ENCODE measurements around the gene TMEM45A.

DNA sequence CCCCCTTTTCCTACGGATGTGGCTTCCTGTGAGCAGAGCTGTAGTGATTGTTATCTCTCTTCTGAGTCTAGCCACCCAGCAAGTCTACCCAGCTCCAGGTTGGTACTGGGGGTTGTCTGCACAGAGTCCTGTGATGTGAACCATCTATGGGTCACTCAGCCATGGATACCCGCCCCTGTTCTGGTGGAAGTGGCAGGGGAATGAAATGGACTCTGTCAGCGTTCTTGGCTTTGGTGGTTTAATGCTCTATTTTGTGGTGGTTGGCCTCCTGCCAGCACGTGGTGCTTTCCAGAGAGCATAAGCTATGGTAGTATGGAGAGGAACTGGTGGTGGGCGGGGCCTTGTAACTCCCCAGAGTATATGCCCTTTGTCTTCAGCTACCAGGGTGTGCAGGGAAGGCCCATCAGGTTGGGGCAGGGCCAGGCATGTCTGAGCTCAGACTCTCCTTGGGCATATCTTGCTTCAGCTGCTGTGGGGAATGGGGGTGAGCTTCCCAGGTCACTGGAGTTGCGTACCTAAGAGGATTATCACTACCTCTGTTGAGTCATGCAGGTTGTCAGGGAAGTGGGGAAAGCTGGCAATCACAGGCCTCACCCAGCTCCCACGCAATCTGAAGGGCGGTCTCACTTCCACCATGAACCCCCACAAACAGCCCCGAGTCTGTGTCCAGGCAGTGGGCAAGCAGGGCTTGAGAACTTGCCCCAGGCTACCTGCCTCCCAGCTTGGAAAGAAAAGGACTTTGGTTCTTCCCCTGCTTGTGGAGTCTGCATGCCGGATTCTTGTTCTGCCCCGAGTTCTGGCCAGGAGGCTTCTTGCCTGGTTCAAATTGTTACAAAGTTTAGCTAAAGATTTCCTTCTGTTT, 108.0 kb downstream of the TMEM45A start:
- TF ChIP-seq, protein P1, sequence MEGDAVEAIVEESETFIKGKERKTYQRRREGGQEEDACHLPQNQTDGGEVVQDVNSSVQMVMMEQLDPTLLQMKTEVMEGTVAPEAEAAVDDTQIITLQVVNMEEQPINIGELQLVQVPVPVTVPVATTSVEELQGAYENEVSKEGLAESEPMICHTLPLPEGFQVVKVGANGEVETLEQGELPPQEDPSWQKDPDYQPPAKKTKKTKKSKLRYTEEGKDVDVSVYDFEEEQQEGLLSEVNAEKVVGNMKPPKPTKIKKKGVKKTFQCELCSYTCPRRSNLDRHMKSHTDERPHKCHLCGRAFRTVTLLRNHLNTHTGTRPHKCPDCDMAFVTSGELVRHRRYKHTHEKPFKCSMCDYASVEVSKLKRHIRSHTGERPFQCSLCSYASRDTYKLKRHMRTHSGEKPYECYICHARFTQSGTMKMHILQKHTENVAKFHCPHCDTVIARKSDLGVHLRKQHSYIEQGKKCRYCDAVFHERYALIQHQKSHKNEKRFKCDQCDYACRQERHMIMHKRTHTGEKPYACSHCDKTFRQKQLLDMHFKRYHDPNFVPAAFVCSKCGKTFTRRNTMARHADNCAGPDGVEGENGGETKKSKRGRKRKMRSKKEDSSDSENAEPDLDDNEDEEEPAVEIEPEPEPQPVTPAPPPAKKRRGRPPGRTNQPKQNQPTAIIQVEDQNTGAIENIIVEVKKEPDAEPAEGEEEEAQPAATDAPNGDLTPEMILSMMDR (IDR thresholded peaks at IDR 0.05): no peak
- TF ChIP-seq ZNF416 (CRISPR knock-in tag; IDR thresholded peaks at IDR 0.05): no peak
